ENCODE data around the gene MPHOSPH9.

DNA sequence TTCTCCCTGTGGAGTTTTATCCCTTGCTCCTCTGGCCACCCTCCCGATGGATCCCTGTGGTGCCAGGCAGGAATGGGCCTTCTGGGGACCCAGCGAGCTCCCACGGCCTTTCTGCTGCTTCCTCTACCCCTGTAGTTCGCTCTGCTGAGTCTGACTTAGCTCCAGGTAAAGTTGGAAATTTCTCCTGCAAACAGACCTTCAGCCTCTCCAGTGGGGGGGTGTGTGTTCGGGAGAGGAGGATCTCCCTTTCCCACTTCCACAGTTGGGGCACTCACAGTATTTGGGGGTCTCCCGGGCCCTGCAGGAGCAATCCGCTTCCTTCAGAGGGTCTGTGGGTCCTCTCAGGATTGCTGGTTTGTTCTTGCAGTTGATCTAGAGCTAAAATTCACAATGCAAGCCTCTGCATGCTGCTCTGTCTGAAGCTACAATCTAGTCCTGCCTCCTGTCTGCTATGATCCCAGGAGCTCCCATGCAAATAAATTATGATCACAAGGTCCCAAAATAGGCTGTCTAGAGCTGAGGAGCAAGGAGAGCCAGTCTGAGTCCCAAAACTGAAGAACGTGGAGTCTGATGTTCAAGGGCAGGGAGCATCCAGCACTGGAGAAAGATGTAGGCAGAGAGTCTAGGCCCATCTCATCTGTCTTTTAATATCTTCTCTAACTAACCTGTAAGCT lies 18.6 kb upstream of the MPHOSPH9 start:
- TF ChIP-seq, protein P1, sequence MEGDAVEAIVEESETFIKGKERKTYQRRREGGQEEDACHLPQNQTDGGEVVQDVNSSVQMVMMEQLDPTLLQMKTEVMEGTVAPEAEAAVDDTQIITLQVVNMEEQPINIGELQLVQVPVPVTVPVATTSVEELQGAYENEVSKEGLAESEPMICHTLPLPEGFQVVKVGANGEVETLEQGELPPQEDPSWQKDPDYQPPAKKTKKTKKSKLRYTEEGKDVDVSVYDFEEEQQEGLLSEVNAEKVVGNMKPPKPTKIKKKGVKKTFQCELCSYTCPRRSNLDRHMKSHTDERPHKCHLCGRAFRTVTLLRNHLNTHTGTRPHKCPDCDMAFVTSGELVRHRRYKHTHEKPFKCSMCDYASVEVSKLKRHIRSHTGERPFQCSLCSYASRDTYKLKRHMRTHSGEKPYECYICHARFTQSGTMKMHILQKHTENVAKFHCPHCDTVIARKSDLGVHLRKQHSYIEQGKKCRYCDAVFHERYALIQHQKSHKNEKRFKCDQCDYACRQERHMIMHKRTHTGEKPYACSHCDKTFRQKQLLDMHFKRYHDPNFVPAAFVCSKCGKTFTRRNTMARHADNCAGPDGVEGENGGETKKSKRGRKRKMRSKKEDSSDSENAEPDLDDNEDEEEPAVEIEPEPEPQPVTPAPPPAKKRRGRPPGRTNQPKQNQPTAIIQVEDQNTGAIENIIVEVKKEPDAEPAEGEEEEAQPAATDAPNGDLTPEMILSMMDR (IDR thresholded peaks at IDR 0.05), result no peak
- no peak for TF ChIP-seq POLR2A (IDR thresholded peaks at IDR 0.05)
